MV-4-11 (cell line): ENCODE data around the gene ZBTB2.

Experiments
- DNase-seq: peaks from one replicate; lab custom pipeline; 2025; lab: John Stamatoyannopoulos, UW

Gene ZBTB2, protein sequence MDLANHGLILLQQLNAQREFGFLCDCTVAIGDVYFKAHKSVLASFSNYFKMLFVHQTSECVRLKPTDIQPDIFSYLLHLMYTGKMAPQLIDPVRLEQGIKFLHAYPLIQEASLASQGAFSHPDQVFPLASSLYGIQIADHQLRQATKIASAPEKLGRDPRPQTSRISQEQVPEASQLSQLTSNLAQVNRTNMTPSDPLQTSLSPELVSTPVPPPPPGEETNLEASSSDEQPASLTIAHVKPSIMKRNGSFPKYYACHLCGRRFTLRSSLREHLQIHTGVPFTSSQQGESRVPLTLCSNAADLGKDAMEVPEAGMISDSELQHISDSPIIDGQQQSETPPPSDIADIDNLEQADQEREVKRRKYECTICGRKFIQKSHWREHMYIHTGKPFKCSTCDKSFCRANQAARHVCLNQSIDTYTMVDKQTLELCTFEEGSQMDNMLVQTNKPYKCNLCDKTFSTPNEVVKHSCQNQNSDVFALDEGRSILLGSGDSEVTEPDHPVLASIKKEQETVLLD

DNA sequence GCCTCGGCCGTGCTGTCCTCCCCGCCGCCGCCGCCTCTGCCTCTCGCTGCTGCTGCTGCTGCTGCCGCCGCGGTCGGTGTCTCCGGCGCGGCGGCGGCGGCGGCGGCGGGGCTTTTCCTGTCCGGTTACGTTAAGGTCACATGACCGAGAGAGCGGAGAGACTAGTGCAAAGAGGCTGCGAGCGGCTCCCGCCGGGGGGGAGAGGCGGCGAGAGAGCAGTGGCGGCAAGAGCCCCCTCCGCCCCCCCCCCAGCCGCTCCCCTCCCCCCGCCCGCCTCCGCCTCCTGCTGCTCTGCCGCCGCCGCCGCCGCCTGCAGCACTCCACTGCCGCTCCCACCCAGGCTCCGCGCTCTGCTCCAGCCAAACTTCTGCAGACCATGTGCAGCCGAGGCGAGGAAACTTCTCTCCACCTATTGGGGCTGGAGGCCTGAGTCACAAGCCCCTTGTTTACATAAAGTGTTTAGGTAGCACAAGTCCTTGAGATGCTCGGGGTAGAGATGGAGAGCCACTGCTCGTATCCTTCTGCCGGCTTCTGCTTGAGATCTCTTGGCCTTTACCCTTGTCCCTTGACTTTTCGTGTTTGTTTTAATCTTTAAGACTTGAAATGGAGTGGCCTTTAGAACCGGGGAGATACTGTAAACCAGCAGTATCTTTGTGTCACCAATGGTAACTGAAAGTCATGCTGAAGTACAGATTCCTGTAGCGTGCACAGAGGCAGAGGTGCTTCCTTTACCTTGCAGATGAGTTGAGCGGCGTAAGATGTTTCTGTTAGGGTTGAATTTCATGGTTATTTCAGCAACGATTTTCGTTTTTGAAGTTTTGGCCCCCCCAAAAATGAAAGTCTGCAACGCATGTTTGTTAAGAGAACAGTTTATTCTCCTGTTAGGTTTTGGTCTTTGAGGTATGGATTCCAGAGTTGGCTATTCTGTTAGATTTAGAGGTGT is at the start of gene ZBTB2:
Gene ZBTB2, minus strand, starts transcription at position 89 of the 943 bp plus-strand sequence. CDS start 17,922 bp downstream, outside the sequence.
- DNase-seq: peak; percentile 42

DNA sequence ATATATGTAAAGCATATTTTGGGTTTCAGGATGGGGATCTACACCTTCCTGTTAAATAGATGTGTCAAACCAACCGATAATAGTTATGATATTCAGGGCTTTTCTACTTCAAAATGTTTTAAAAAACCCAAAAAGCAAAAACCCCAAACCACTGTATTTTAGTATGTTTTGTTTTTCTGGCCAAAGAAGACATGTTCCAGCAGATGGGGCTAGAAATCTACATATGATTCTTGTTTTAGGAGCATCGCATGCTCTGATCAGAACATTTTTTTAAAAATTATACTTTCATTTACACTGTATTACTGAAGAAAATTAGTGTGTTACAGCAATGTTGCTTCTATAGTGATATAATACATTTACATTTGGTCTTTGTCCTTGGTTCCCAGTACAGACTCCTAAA is 49.6 kb upstream of the ZBTB2 start:
- DNase-seq: peak; percentile 31

DNA sequence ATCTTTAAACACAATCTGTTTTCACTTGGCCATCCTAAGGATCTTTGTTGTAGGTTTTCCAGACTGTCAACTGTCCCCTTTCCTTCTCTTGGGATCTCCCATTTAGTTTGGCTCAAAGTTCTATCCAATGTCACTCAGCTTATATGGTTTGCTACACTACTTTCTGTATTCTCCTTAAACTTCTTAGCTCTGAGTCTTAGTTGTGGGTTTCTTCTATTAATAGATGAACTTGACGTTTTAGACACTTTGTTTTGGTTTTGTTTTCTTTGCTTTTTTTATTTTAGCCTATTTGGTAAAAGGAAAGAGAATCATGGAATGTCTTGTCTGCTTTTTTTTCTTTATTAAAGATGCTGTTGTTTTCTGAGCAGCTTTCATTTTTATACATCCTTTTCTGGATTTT is 49.1 kb upstream of the ZBTB2 start:
- no peak for DNase-seq

DNA sequence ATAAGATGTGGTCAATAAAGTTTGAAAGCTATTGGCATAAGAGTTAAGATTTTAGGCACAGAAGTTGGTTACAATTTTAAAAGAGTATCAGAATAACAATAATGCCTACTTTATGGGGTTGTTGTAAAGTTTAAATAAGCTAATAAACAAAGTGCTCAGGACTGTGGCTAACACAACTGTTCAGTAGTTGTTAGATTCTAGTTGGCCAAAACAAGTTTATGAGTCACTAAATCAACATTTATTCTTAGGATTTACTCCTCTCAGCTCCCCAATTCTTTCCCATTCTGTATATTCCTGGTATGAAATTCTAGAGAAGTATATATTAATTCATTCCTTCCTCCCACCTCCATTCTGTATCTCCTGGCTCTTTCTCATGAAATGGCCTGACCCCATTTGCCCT is 46.0 kb upstream of the ZBTB2 start:
- no peak for DNase-seq

DNA sequence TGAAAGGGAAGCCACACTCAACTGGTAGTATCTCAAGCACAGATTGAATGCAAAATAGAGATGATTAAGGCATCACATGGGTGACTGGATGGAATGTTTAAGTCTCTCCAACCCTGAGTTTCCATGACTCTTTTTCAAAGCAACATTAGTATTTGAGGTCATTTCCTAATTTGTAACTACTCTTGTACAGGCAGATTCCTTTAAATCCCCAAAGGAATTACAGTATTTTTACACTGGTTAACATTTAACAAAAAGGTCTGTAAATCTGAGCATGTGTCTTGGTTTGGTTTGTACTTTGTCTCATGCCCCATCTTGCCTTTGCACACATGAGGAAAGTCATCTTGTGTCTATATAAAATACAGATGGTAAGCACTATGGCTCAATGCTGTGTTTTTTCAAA is 45.4 kb upstream of the ZBTB2 start:
- no peak for DNase-seq

DNA sequence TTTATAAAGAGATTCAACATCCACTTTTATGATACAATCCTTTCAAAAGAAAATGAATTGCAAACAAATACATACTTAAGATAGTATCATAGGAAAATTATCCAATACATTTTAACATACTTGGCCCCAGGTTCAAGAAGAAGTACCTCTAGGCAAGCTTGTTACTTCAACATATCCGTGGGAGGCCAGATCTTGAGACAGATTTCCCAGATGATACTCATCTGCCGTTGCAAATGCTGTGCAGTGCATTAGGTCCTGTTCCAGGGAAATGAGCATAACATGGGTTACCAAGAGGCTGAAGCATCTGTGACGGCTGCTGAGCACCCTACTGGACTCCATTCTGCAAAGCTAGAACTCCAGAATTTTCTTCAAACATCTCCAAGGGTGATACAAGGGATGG is 44.9 kb upstream of the ZBTB2 start:
- DNase-seq: no peak

DNA sequence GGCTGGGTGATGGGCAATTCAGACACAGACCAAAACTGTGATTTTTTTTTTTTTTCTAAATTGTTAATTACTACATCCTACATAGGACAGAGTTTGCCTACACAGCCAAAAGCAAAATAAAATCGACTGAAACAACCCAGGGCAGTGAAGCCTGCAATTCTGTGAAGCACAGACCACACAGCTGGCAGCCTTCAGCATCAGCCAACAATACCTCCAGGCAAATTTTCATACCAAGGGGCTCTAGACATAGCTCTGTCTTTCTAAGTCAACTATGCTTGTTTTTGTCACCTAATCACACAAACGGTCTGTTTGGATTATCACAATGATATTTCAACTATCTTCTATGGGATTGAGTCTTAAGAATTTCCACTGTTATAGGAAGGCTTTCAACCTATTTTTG is 43.0 kb upstream of the ZBTB2 start:
- DNase-seq: no peak

DNA sequence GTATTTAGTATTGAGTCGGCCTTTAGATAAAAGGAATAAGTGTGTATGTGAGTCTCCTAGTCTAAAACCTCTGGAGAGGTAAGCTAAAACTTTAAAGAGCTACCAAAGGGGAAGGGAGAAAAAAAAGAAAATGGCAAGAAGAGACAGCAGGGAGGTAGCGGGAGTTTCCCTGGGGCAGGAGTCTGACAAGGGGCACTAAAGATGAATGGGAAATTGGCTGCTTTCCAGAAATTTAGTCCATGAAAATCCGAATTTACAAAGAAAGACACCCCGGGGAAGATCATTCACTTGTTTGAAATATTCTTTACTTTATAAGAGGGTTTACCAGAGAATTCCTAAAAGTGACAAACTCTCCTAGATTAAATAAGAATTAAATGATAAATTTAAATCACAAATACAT is 41.3 kb upstream of the ZBTB2 start:
- DNase-seq: no peak

DNA sequence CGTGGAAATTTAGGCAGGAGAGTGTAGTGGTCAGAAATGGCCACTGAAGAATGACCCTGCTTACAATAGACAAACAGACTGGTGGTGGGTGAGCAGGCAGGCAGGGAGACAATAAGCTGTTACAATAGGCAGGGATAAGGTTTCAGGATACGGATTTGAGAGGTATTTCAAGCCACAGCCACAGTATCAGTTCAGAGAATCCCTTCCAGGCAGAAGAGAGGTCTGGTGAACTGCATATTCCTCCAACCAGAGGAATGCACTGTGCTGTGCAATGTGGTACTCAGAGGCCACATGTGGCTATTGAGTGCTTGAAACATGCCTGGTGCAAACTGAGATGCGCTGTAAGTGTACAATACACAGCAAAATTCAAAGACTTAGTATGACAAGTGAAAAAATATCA is 40.0 kb upstream of the ZBTB2 start:
- DNase-seq: no peak

DNA sequence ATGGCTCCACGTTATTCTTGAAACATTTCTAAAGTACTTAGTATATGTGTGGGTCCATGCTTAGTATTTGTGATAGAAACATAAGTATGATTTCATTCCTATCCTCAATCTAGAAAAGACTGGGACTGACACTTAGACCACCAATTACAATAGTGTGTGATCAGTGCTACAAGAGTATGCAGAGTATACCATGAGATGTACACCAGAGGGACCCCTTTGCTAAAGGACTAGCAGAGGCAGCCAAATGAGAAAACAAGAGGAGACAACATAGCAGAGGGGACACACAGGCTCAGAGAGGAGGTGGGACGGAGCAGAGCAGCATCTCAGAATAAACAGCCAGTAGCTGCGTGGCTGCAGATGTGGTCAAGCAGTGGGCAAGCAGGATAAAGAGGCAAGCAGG is 39.5 kb upstream of the ZBTB2 start:
- DNase-seq: no peak

DNA sequence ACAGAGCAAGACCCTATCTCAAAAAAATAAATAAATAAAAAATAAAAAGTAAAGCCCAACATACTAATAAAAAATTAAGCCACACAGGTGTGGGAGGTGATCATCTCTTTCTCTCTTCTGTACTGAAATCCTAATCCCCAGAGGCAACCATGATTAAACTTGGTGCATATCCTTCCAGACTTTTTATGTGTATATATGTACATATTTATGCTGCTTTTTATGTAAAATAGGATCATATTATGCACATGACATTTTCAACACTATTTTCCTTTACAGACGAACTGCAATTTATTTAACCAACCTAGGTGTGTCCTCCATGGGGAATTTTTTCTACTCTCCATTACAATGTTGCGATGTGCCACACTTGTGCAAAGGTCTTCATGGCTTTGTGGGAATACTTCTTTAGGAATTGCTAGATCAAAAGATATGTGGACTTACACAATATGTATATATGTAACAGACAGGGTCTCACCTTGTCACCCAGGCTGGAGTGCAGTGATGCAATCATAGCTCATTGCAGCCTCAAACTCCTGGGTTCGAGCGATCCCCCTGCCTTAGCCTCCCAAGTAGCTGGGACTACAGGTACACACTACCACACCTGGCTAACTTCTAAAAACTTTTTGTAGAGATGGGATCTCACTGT is 36.9 kb upstream of the ZBTB2 start:
- no peak for DNase-seq

DNA sequence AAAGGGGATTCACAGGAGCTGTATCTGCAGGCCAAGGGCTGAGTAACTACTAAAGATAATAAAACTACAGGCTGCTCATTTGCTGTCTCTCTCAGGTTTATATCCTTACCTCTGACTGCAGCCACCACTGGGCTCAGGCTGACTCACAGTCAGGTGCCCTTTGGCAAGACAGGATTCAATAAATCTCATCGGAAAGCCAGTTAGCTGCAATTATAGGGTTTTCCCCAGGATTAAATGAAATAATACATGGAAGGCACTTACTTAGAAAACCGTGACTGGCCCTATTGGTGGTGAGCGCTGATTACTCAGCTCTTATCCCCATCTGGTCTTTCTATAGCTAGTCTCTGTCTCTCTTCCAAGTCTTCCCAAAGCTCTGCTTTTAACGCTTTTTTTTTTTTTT is 34.2 kb upstream of the ZBTB2 start:
- no peak for DNase-seq

DNA sequence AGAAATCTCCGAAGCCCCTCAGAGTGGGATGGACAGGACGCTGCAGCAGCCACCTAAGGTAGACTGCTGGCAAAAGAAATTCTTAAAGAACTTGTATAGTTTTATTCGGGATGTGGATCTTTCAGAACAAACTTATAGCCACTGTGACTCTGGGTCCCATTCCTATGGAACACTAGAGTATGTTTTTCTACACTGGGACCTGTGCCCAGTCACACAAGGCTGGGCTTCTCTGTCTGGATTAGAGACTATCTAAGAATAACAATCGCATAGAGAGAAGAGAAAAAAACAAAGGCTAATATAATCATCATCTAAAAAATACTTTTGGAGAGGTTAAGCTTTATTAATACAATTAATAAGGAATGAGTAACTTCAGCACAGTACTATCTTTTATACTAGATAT is 31.6 kb upstream of the ZBTB2 start:
- DNase-seq: no peak

DNA sequence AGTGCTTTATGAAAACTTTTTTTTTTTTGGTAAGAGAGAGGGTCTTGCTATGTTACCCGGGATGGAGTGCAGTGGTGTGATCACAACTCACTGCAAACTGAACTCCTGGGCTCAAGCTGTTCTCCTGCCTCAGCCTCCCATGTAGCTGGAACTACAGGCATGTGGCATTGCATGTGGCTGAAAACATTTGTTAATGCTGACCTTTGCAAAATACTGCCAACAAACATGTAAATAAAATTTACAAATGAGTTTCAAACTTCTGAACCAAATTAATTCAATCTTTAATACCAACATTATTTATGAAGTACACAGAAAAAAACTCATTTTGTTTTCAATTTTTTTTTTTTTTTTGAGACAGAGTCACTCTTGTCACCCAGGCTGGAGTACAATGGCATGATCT is 26.1 kb upstream of the ZBTB2 start:
- DNase-seq: no peak

DNA sequence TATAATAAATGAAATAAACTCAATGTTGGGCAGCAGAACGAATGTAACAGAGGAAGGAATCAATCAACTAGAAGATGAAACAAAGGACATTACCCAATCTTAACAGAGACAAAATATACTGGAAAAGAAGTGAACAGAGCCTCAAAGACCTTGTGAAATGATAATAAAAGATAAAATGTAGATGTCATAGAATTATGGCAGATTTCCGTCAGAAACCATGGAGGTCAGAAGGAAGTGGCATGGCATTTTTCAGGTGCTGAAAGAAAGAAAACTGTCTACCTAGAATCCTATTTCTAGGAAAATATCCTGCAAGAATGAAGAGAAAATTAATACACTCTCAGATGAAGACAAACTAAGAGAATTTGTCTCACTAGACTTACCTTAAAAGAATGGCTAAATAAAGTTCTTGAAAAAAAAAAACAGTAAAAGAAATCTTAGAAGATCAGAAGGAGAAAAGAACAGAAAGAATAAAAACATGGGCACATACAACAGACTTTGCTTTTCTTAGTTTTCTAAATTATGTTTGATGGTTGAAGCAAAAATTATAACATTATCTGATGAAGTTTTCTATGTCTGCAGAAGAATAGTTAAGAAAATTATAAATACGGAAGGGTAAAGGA is 23.4 kb upstream of the ZBTB2 start:
- no peak for DNase-seq

DNA sequence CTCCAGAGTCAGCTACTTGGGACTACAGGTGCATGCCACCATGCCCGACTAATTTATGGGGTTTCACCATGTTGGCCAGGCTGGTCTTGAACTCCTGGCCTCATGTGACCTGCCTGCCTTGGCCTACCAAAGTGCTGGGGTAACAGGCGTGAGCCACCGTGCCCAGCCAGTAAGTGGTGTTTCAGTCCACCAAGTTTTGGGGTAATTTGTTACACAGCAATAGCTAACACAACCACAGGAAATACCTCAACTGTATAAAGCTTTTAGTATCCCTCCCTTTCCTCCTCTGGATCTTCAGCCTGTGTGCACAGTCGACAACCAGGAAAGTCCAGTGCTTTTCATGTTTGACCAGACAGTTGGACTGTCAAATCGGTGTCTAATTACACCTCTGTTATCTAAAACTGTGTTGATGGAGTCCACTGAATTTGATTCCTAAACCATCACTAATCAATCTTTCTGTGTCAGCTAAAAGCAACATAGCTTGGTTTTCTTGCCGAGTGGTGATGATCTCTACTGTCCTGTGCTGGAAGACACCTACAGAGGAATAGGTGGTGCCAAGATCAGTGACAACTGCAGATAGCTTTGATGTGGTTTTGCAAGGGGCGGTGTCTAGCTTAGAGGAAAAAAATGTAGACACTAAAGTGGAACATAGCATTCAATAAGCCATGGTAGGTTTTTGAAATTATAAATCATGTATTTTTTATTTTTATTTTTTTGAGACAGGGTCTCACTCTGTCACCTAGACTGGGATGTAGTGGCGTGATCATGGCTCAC is 22.2 kb upstream of the ZBTB2 start:
- DNase-seq: no peak

DNA sequence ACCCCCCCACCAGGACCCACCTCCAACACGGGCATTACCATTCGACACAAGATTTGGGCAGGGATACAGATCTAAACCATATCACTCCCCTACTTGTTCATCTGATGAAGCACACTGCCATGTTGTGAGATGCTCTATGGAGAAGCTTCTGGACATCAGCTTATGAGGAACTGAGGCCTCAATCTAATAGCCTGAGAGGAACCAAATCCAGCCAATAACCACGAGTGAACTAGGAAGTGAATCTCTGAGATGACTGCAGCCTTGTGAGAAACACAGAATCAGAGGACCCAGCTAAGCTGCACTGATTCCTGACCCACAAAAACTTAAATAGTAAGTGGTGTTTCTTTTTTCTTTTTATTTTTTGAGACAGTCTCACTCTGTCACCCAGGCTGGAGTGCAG is 21.6 kb upstream of the ZBTB2 start:
- DNase-seq: peak; percentile 85

DNA sequence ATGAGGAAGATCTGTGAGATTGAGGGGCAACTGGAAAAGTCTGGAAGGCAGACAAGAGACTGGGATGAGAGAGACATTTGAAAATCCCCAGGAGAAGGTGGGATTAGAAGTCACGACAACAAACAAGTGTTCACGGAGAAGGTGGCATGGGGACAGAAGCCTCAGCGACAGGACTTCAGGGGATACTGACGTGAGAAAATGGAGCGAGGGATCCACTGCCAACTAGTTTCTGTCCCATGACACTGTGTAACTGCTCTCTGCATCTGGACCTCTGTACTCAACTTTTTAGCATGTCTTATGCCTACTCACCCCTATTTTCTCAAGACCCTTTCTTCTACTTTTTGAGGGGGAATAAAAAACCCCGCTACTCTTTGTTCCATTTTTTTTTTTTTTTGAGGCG is 18.3 kb upstream of the ZBTB2 start:
- DNase-seq: no peak

DNA sequence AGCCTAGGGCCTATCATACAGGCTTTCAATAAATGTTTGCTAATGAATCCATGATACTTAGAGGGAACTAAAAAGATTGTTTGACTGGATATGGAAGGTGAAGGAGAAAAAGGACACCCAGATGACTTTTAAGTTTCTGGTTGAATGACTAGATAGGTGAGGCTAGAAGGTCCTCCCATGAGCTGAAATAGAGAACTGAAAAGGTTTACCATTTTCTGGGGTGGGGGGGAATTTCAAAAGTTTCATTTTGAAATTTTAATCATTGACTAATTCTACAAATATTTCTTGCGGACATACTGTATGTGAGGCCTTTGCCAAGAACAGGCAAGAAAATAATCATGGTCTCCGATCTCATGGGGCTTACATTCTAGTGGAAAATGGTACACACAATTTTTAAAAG is 17.9 kb upstream of the ZBTB2 start:
- no peak for DNase-seq

DNA sequence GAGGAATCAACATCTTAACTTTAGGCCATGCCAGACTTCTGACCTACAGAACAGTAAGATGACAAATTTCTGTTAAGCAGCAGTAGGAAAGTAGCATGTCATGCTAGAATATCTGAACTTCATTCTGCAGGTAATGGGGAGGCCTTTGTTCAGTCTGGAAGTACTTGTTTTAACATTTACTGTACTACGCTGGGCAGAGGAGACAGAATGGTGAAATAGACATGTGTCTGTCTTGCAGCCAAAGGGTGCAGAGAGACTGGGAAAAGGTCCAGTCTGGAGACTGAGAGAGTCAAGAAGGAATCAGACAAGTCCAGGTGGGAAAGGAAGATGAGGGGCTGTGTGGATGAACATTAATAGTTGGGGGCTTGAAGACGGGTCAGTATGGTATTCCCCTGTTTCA is 17.5 kb upstream of the ZBTB2 start:
- no peak for DNase-seq

DNA sequence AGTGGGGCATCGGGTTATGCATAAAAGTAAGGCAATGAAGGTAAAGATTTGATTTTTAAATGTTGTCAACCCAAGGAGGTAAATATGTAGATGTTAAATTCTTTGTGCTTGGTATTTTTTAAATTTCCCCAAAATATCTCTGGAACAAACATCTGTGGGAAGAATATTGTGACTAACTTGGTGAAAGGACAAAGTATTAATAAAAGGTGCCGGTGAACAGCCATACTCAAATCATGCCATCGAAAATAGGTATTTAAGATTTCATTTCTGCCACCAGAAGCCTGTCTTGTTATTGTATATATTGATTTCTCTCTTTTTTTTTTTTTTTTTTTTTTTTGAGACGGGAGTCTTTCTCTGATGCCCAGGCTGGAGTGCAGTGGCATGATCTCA is 12.6 kb upstream of the ZBTB2 start:
- no peak for DNase-seq
